Activated CD4-positive, alpha-beta T cell treated with anti-CD3 and anti-CD28 coated beads, Interleukin-2, amount 10 ng/mL, durations not matched to agents 24 days and 14 days (primary cell): ENCODE results near the gene PARD3B. TPM values are rescaled to one million over a fixed set of nuclear protein-coding genes. Genes with fewer than 3 reads are reported as not detected.

Experiments
- DNase-seq: peaks from one replicate; pipeline ENCODE4 v3.0.0; 2022
- H3K27ac Mint-ChIP-seq: one replicate; pipeline ENCODE4 v1.8.0; 2022; ENCODE audit warnings: mild to moderate bottlenecking, mixed read lengths
- H3K27me3 Mint-ChIP-seq: one replicate; pipeline ENCODE4 v1.8.0; 2022; ENCODE audit warnings: mixed read lengths
- H3K36me3 Mint-ChIP-seq: one replicate; pipeline ENCODE4 v1.8.0; 2022; ENCODE audit warnings: low read depth, mild to moderate bottlenecking, mixed read lengths
- H3K4me1 Mint-ChIP-seq: one replicate; pipeline ENCODE4 v1.8.0; 2021; ENCODE audit warnings: mixed read lengths
- H3K4me3 Mint-ChIP-seq: one replicate; pipeline ENCODE4 v1.8.0; 2022; ENCODE audit warnings: mild to moderate bottlenecking, moderate library complexity, mixed read lengths
- H3K9me3 Mint-ChIP-seq: one replicate; pipeline ENCODE4 v1.8.0; 2021; ENCODE audit warnings: mixed read lengths
- intact Hi-C: fragments of 100-400 bp; cut with micrococcal nuclease; formaldehyde crosslinking; loops from one replicate; pipeline ENCODE4 v1.15.1; 2023
- total RNA-seq: library from RNA; stranded (reverse); gene quantifications from 2 replicates; pipeline ENCODE4 v1.2.3, GENCODE V29; 2022

PARD3B gene
- total RNA-seq, 1 donor from 2014 or later, result 0.12 TPM

- no peak for DNase-seq
- H3K27ac Mint-ChIP-seq, result no peak overlapping the region
- H3K4me3 Mint-ChIP-seq, result no peak overlapping the region
- peaks cover 4% of the 10 kb centered on the region for H3K9me3 Mint-ChIP-seq
- H3K36me3 Mint-ChIP-seq, result no peaks in the 10 kb centered on the region
- intact Hi-C loops, result no loop called here
- no peaks in the 10 kb centered on the region for H3K4me1 Mint-ChIP-seq
- peaks cover 4% of the 10 kb centered on the region for H3K27me3 Mint-ChIP-seq
Measured at GRCh38 chr2:205283736-205284270, 738.5 kb downstream of the PARD3B start.

GRCh38 chr2:205284334-205284733 lies 739.1 kb downstream of the PARD3B start:
- H3K36me3 Mint-ChIP-seq, result no peaks in the 10 kb centered on the region
- no peak overlapping the region for H3K4me3 Mint-ChIP-seq
- intact Hi-C loops, result no loop called here
- H3K27ac Mint-ChIP-seq, result no peak overlapping the region
- no peak for DNase-seq
- no peaks in the 10 kb centered on the region for H3K4me1 Mint-ChIP-seq
- no peaks in the 10 kb centered on the region for H3K27me3 Mint-ChIP-seq
- H3K9me3 Mint-ChIP-seq, result peaks cover 4% of the 10 kb centered on the region

- intact Hi-C loops, result no loop called here
- Mint-ChIP-seq H3K4me1 (no peaks in the 10 kb centered on the region), H3K27ac (no peak overlapping the region), H3K36me3 (no peaks in the 10 kb centered on the region), H3K4me3 (no peak overlapping the region), H3K9me3 (peaks cover 4% of the 10 kb centered on the region), H3K27me3 (no peaks in the 10 kb centered on the region)
- DNase-seq, result no peak
Measured at GRCh38 chr2:205287316-205287715, 742.0 kb downstream of the PARD3B start.

GRCh38 chr2:205288686-205289085 lies 743.4 kb downstream of the PARD3B start:
- no peak overlapping the region for H3K4me3 Mint-ChIP-seq
- no peaks in the 10 kb centered on the region for H3K36me3 Mint-ChIP-seq
- no peak for DNase-seq
- intact Hi-C loops, result no loop called here
- H3K4me1 Mint-ChIP-seq, result no peaks in the 10 kb centered on the region
- peaks cover 3% of the 10 kb centered on the region for H3K27me3 Mint-ChIP-seq
- H3K27ac Mint-ChIP-seq, result no peak overlapping the region
- H3K9me3 Mint-ChIP-seq, result peaks cover 4% of the 10 kb centered on the region

- H3K4me3 Mint-ChIP-seq, result no peak overlapping the region
- H3K9me3 Mint-ChIP-seq, result peaks cover 4% of the 10 kb centered on the region
- peaks cover 6% of the 10 kb centered on the region for H3K27me3 Mint-ChIP-seq
- no peak for DNase-seq
- no peak overlapping the region for H3K27ac Mint-ChIP-seq
- intact Hi-C loops, result no loop called here
- no peaks in the 10 kb centered on the region for H3K4me1 Mint-ChIP-seq
- H3K36me3 Mint-ChIP-seq, result no peaks in the 10 kb centered on the region
Measured at GRCh38 chr2:205290299-205290698, 745.0 kb downstream of the PARD3B start.

- Mint-ChIP-seq H3K4me3 (no peak overlapping the region), H3K4me1 (no peaks in the 10 kb centered on the region), H3K9me3 (no peaks in the 10 kb centered on the region), H3K27me3 (peaks cover 6% of the 10 kb centered on the region), H3K27ac (no peak overlapping the region), H3K36me3 (no peaks in the 10 kb centered on the region)
- DNase-seq, result no peak
- intact Hi-C loops, result no loop called here
Measured at GRCh38 chr2:205292665-205293295, 747.5 kb downstream of the PARD3B start.

GRCh38 chr2:205293559-205293958 lies 748.3 kb downstream of the PARD3B start:
- H3K27me3 Mint-ChIP-seq, result peaks cover 10% of the 10 kb centered on the region
- DNase-seq, result no peak
- intact Hi-C loops, result no loop called here
- no peaks in the 10 kb centered on the region for H3K9me3 Mint-ChIP-seq
- H3K27ac Mint-ChIP-seq, result no peak overlapping the region
- no peak overlapping the region for H3K4me3 Mint-ChIP-seq
- H3K36me3 Mint-ChIP-seq, result no peaks in the 10 kb centered on the region
- H3K4me1 Mint-ChIP-seq, result no peaks in the 10 kb centered on the region

- Mint-ChIP-seq H3K36me3 (no peaks in the 10 kb centered on the region), H3K4me3 (no peak overlapping the region), H3K4me1 (no peaks in the 10 kb centered on the region), H3K9me3 (peaks cover 4% of the 10 kb centered on the region), H3K27ac (no peak overlapping the region), H3K27me3 (peaks cover 10% of the 10 kb centered on the region)
- DNase-seq, result no peak
- intact Hi-C loops, result no loop called here
Measured at GRCh38 chr2:205296959-205297358, 751.7 kb downstream of the PARD3B start.

GRCh38 chr2:205297368-205297767 lies 752.1 kb downstream of the PARD3B start:
- intact Hi-C loops, result no loop called here
- Mint-ChIP-seq H3K27ac (no peak overlapping the region), H3K36me3 (no peaks in the 10 kb centered on the region), H3K9me3 (peaks cover 4% of the 10 kb centered on the region), H3K4me1 (no peaks in the 10 kb centered on the region), H3K4me3 (no peak overlapping the region), H3K27me3 (peaks cover 10% of the 10 kb centered on the region)
- no peak for DNase-seq

GRCh38 chr2:205297846-205298245 lies 752.6 kb downstream of the PARD3B start:
- Mint-ChIP-seq H3K27me3 (peaks cover 10% of the 10 kb centered on the region), H3K4me3 (no peak overlapping the region), H3K9me3 (peaks cover 4% of the 10 kb centered on the region), H3K36me3 (no peaks in the 10 kb centered on the region), H3K4me1 (no peaks in the 10 kb centered on the region), H3K27ac (no peak overlapping the region)
- intact Hi-C loops, result no loop called here
- no peak for DNase-seq

GRCh38 chr2:205311201-205311600 lies 765.9 kb downstream of the PARD3B start:
- H3K27ac Mint-ChIP-seq, result no peak overlapping the region
- no peak for DNase-seq
- intact Hi-C loops, result no loop called here
- H3K4me1 Mint-ChIP-seq, result peaks cover 4% of the 10 kb centered on the region
- no peaks in the 10 kb centered on the region for H3K27me3 Mint-ChIP-seq
- H3K9me3 Mint-ChIP-seq, result no peaks in the 10 kb centered on the region
- H3K4me3 Mint-ChIP-seq, result no peak overlapping the region
- no peaks in the 10 kb centered on the region for H3K36me3 Mint-ChIP-seq

- Mint-ChIP-seq H3K27me3 (peaks cover 13% of the 10 kb centered on the region), H3K4me3 (no peak overlapping the region), H3K36me3 (no peaks in the 10 kb centered on the region), H3K4me1 (no peaks in the 10 kb centered on the region), H3K27ac (no peak overlapping the region), H3K9me3 (peaks cover 8% of the 10 kb centered on the region)
- DNase-seq, result no peak
- intact Hi-C loops, result no loop called here
Measured at GRCh38 chr2:205321231-205321630, 776.0 kb downstream of the PARD3B start.

- intact Hi-C loops, result loop anchor here (2.0 kb wide), 1 partner anchor 357 kb away; no protein-coding TSS in a partner anchor
- peaks cover 6% of the 10 kb centered on the region for H3K9me3 Mint-ChIP-seq
- H3K27ac Mint-ChIP-seq, result no peak overlapping the region
- no peak overlapping the region for H3K4me3 Mint-ChIP-seq
- H3K4me1 Mint-ChIP-seq, result no peaks in the 10 kb centered on the region
- H3K27me3 Mint-ChIP-seq, result peaks cover 12% of the 10 kb centered on the region
- no peaks in the 10 kb centered on the region for H3K36me3 Mint-ChIP-seq
- no peak for DNase-seq
Measured at GRCh38 chr2:205323929-205324328, 778.7 kb downstream of the PARD3B start.

- Mint-ChIP-seq H3K27ac (no peak overlapping the region), H3K27me3 (peaks cover 11% of the 10 kb centered on the region), H3K4me3 (no peak overlapping the region), H3K36me3 (no peaks in the 10 kb centered on the region), H3K9me3 (peaks cover 2% of the 10 kb centered on the region), H3K4me1 (no peaks in the 10 kb centered on the region)
- intact Hi-C loops, result loop anchor here (2.0 kb wide), 1 partner anchor 356 kb away; no protein-coding TSS in a partner anchor
- DNase-seq, result no peak
Measured at GRCh38 chr2:205324355-205324754, 779.1 kb downstream of the PARD3B start.

- peaks cover 8% of the 10 kb centered on the region for H3K27me3 Mint-ChIP-seq
Measured at GRCh38 chr2:205333351-205333750, 788.1 kb downstream of the PARD3B start.

More at GRCh38 chr2:205333351-205333750, 788.1 kb downstream of the PARD3B start:
- DNase-seq, result no peak
- Mint-ChIP-seq H3K4me3 (no peak overlapping the region), H3K27ac (no peak overlapping the region), H3K36me3 (no peaks in the 10 kb centered on the region), H3K4me1 (no peaks in the 10 kb centered on the region), H3K9me3 (peaks cover 7% of the 10 kb centered on the region)
- intact Hi-C loops, result no loop called here
